ENCODE measurements around the gene LRIT3. TPM values are rescaled to one million over a fixed set of nuclear protein-coding genes. Genes with fewer than 3 reads are reported as not detected.
A peak's percentile ranks its signal among the peaks of the same experiment; 100 is the strongest.

LRIT3 gene
- total and polyA plus RNA-seq, 4 donors: 0.03 to 0.08 (median 0.07) TPM; not detected in 1

- Histone ChIP-seq H3K4me1 (ENCODE audit: control insufficient read depth in 4 of 4, insufficient read depth in 4 of 4, low read length in 3 of 4) (peaks cover 2 to 20% (median 16%) of the 10 kb centered on the region in 4 donors), H3K9me3 (ENCODE audit: control insufficient read depth in 4 of 4, low read length in 3 of 4) (no peaks in the 10 kb centered on the region), H3K4me3 (ENCODE audit: low read depth in 1 of 3, low read length in 3 of 3) (peak overlapping the region; percentile 81 to 97 (median 85)), H3K27me3 (ENCODE audit: control insufficient read depth in 4 of 4, insufficient read depth in 4 of 4, low read length in 3 of 4) (no peaks in the 10 kb centered on the region), H3K36me3 (ENCODE audit: control insufficient read depth in 4 of 4, insufficient read depth in 3 of 4, low read depth in 1 of 4, low read length in 3 of 4) (peaks cover 2 to 15% (median 10%) of the 10 kb centered on the region in 4 donors), H3K27ac (ENCODE audit: low read depth in 1 of 2, low read length in 2 of 2) (peak overlapping the region in 1 of 2 donors; percentile 87), H3K9ac (ENCODE audit: low read depth in 1 of 2, low read length in 2 of 2) (peak overlapping the region; percentile 82 to 84)
- under 1% methylated on average over 19 of the region's 19 CpGs for WGBS
- TF ChIP-seq FOXA1 (IDR thresholded peaks at IDR 0.05) (no peak), JUND (IDR thresholded peaks at IDR 0.05) (no peak), SP1 (IDR thresholded peaks at IDR 0.05) (no peak), NR2F2 (IDR thresholded peaks at IDR 0.05) (no peak)
- DNase-seq (ENCODE audit: low spot score): peak; percentile 52
Measured at GRCh38 chr4:109816082-109816442, 31.8 kb upstream of the LRIT3 start.

GRCh38 chr4:109816894-109817293 lies 31.0 kb upstream of the LRIT3 start:
- WGBS: 59% methylated on average over 1 of the region's 1 CpG
- Histone ChIP-seq H3K4me3 (ENCODE audit: low read depth in 1 of 3, low read length in 3 of 3) (no peak overlapping the region), H3K4me1 (ENCODE audit: control insufficient read depth in 4 of 4, insufficient read depth in 4 of 4, low read length in 3 of 4) (peaks cover 2 to 20% (median 16%) of the 10 kb centered on the region in 4 donors), H3K9ac (ENCODE audit: low read depth in 1 of 2, low read length in 2 of 2) (no peak overlapping the region), H3K27ac (ENCODE audit: low read depth in 1 of 2, low read length in 2 of 2) (no peak overlapping the region), H3K27me3 (ENCODE audit: control insufficient read depth in 4 of 4, insufficient read depth in 4 of 4, low read length in 3 of 4) (no peaks in the 10 kb centered on the region), H3K9me3 (ENCODE audit: control insufficient read depth in 4 of 4, low read length in 3 of 4) (no peaks in the 10 kb centered on the region), H3K36me3 (ENCODE audit: control insufficient read depth in 4 of 4, insufficient read depth in 3 of 4, low read depth in 1 of 4, low read length in 3 of 4) (peaks cover 2 to 18% (median 11%) of the 10 kb centered on the region in 4 donors)
- no peak for DNase-seq (ENCODE audit: low spot score)
- TF ChIP-seq FOXA1 (IDR thresholded peaks at IDR 0.05) (no peak), CTCF (IDR thresholded peaks at IDR 0.05; ENCODE audit: low read depth, low read length, missing input control) (no peak), ATF3 (IDR thresholded peaks at IDR 0.05) (no peak), GABPA (IDR thresholded peaks at IDR 0.05 in 1 of 2, conservative IDR thresholded peaks at IDR 0.05 in 1 of 2) (no peak), REST (IDR thresholded peaks at IDR 0.05) (no peak), ZBTB33 (IDR thresholded peaks at IDR 0.05) (no peak), TAF1 (conservative IDR thresholded peaks at IDR 0.05) (no peak), RXRA (IDR thresholded peaks at IDR 0.05) (no peak), EGR1 (IDR thresholded peaks at IDR 0.05; ENCODE audit: low read depth in 2 of 2) (no peak), HNF4G (IDR thresholded peaks at IDR 0.05) (no peak), FOXA2 (IDR thresholded peaks at IDR 0.05) (no peak), YY1 (IDR thresholded peaks at IDR 0.05) (no peak), RAD21 (IDR thresholded peaks at IDR 0.05) (no peak)

Data from liver (tissue), 9 donors.